OCI-M1 (cell line): ENCODE data around the gene KCNRG.
A peak's percentile ranks its signal among the peaks of the same experiment; 100 is the strongest.
"Not testable (repeated sequence)": the region's sequence is repeated elsewhere in the genome, so short reads cannot be mapped to it uniquely, and the experiment has no call there.

Experiments used
- DNase-seq: peaks from one replicate; lab custom pipeline; 2025; lab: John Stamatoyannopoulos, UW

KCNRG gene

GRCh38 chr13:50015258-50015657, at the start of gene KCNRG:
Gene KCNRG (plus strand): TSS chr13:50015444. CDS start chr13:50015494, 50 bp downstream.
- peak; percentile 68 for DNase-seq

GRCh38 chr13:49967456-49967855, 47.8 kb upstream of the KCNRG start:
- DNase-seq, result no peak

GRCh38 chr13:49972709-49973108, 42.5 kb upstream of the KCNRG start:
- DNase-seq, result no peak

GRCh38 chr13:49975826-49976225, 39.4 kb upstream of the KCNRG start:
- peak; percentile 43 for DNase-seq

- peak; percentile 85 for DNase-seq
Observed at GRCh38 chr13:49976314-49977258, 38.7 kb upstream of the KCNRG start.

GRCh38 chr13:49977992-49978391, 37.3 kb upstream of the KCNRG start:
- peak; percentile 20 for DNase-seq

GRCh38 chr13:49980266-49980665, 35.0 kb upstream of the KCNRG start:
- peak; percentile 18 for DNase-seq

- no peak for DNase-seq
Observed at GRCh38 chr13:49985129-49985528, 30.1 kb upstream of the KCNRG start.

GRCh38 chr13:49986471-49986870, 28.8 kb upstream of the KCNRG start:
- no peak for DNase-seq

- not testable (repeated sequence) for DNase-seq
Observed at GRCh38 chr13:49990612-49991011, 24.6 kb upstream of the KCNRG start.

- DNase-seq, result no peak
Observed at GRCh38 chr13:49993111-49993510, 22.1 kb upstream of the KCNRG start.

GRCh38 chr13:49993666-49994065, 21.6 kb upstream of the KCNRG start:
- DNase-seq, result no peak

- DNase-seq, result no peak
Observed at GRCh38 chr13:49995625-49996101, 19.6 kb upstream of the KCNRG start.

GRCh38 chr13:49996161-49996915, 18.9 kb upstream of the KCNRG start:
- peak; percentile 94 for DNase-seq

- DNase-seq, result peak; percentile 93
Observed at GRCh38 chr13:49996951-49997895, 18.0 kb upstream of the KCNRG start, which contains the start of gene TRIM13. Gene TRIM13 (plus strand): TSS chr13:49997042. CDS start chr13:50011941, 14,899 bp downstream.

GRCh38 chr13:49997955-49998354, 17.3 kb upstream of the KCNRG start:
- DNase-seq, result no peak

- no peak for DNase-seq
Observed at GRCh38 chr13:49998714-49999624, 16.3 kb upstream of the KCNRG start.

- DNase-seq, result no peak
Observed at GRCh38 chr13:50001287-50001686, 14.0 kb upstream of the KCNRG start.

GRCh38 chr13:50006426-50007135, 8.7 kb upstream of the KCNRG start:
- DNase-seq, result no peak

- no peak for DNase-seq
Observed at GRCh38 chr13:50011461-50011860, 3.8 kb upstream of the KCNRG start.
